Astrocyte of the spinal cord (primary cell): Measurements from ENCODE around the gene ONECUT3.

Experiments
- DNase-seq: peaks from one replicate; pipeline ENCODE4 v3.0.0; 2011; ENCODE audit warnings: low read depth, low spot score
- H3K4me3 ChIP-seq: 2 replicates; pipeline ENCODE4 v1.5.1; 2011; ENCODE audit warnings: low read depth, mild to moderate bottlenecking, low read length, moderate library complexity
- in situ Hi-C: cut with HindIII; loops from 2 replicates; pipeline ENCODE4 v1.10.0; 2017; ENCODE audit warnings: low sequenced_read_pairs
- TF ChIP-seq, protein P1 (sequence below): IDR thresholded peaks from 2 replicates; pipeline ENCODE4 v1.5.1; 2012; ENCODE audit warnings: low read depth, mild to moderate bottlenecking, low read length, inconsistent platforms

The ONECUT3 gene

DNA sequence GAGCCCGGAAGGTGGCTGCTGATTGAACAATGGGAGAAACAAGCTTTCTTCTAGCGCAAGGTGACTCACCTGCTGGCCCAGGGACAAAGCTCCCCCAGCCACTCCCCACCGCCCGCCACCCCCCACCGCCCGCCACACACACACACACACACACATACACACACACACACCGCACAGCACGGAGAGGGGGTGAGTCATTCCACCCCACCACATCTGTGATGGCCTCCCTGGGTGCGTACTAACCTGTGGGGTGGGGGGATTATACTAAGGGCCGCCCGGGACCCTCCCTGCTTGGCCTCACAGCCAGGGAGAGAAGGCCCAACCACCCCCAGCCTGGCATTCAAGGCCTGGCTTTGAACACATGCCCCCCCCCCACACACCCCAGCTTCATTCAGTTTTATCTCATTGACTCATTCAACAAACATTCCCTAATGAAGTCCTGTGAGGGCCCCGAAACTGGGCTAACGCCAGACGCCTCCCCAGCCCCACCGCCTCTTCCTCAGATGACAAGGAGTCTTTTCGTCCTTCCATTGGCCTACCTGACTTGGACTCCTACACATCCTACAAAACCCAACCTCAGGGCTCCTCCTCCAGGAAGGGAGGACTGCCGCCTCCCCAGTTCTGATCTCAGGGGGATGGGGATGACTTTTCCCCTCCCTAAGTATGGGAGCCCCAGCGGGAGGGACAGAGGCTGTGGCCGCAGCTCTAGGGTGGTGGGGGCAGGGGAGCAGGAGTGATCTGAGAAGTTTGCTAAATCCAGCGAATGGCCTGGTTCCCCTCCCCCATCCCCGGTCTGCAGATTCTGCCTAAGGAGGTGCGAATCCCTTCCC, 5.8 kb upstream of the ONECUT3 start:
- in situ Hi-C loops, result no loop called here
- no peak overlapping the region for H3K4me3 ChIP-seq
- peak; percentile 88 for DNase-seq
- TF ChIP-seq, protein P1, sequence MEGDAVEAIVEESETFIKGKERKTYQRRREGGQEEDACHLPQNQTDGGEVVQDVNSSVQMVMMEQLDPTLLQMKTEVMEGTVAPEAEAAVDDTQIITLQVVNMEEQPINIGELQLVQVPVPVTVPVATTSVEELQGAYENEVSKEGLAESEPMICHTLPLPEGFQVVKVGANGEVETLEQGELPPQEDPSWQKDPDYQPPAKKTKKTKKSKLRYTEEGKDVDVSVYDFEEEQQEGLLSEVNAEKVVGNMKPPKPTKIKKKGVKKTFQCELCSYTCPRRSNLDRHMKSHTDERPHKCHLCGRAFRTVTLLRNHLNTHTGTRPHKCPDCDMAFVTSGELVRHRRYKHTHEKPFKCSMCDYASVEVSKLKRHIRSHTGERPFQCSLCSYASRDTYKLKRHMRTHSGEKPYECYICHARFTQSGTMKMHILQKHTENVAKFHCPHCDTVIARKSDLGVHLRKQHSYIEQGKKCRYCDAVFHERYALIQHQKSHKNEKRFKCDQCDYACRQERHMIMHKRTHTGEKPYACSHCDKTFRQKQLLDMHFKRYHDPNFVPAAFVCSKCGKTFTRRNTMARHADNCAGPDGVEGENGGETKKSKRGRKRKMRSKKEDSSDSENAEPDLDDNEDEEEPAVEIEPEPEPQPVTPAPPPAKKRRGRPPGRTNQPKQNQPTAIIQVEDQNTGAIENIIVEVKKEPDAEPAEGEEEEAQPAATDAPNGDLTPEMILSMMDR, result no peak

DNA sequence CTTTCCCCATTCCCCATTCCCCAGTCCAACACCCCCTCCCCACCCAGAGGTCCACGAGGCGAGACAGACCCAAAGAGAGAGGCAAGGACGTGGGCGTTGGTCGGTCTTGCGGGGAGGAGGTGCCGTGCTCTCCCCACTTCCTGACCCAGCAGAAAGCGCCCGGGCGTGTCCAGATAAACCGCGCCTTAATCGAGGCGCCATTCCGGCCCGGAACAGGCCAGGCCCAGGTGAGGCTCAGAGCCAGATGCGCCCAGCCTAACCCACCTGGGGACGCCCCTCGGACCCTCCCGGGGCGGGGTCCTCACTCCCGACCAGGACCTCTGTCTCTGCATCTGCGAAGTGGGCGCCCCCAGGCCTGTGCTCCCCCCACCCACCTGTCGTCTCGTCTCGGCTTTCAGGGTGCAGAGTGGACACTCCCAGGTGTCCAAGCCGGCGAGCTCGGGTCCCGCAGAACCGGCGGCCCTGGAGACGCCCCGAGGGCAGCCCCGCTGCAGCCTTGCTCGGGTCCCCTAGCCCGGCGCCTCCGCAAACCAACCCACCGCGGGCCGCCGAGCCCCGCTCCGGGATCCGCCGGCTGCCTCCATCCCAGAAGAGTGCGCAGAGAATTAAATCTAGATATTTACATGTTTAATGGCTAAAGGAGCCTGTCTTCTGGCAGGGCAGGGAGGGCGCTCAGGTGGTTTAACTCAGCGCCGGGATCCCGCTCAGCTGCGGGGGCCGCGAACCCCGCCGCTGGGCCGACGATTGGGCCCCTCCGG, 5.0 kb upstream of the ONECUT3 start:
- no peak for DNase-seq
- H3K4me3 ChIP-seq, result no peak overlapping the region
- in situ Hi-C loops, result no loop called here
- TF ChIP-seq, protein P1, result no peak

DNA sequence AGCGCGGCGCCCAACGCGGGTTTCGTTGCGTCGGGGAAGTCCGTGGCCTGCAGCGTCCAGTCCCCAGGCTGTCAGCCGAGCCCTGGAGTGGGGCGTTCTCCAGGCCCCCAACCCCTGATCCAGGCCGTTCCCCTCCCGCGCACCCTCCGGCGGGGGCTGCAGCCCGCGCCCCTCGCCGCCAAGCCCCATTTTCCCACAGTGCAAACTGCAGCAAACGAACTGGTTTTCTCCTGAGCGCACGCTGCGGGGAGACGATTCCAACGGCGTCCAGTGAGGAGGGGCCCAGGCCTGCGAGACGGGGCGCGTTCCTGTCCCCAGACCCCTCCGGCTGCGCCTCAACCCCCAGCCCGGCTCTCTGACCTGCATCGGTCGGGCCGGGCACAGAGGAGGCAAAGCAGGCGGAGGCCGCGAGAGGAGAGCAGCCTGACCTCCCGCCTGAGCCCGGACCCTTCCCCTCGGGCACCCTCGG, 4.4 kb upstream of the ONECUT3 start:
- DNase-seq, result no peak
- in situ Hi-C loops, result no loop called here
- H3K4me3 ChIP-seq, result no peak overlapping the region
- TF ChIP-seq, protein P1, result no peak

DNA sequence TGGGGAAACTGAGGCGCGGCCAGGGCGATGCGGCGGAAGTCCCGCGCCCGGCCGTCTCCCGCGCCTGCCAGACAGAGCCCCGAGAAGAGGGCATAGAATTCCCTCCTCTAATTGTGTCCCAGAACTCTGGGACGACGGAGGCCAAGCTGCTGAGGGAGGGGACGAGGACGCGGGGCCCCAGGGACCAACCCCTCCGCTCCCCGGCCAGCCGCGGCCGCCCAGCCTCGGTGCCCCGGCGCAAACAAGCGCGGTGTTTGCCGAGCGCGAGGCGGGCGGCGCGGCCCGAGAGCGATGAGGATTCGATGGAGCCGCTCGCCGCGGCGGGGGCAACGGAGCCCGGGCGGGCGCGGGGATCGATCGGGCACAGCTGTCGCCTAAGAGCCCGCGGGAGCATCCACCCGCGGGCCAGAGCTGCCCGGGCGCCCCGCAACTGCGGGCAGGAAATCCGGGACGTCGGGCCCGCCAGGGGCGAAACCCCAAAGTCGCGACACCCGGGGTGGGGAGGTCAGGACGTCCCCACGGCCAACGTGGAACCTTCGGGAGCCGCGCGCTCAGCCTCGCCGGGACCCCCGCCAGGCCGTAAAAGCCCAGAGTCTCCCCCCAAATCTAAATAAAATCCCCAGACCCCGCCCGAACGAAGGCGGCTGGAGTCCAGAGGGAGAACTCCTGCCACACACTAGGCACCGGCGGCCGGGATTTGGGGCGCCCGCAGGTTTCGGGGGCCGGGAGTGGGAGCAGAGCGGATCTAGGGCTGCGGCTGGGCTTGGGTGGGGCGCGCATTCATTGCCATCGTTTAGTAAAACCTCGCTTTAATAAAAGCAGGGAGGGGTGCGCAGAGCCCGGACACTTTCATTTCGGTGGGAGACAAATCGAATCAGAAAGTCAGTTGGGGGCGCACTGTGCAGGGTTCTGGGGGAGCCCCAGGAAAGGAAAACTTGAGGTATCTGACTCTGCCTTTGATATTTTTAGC, 3.6 kb upstream of the ONECUT3 start:
- in situ Hi-C loops, result no loop called here

DNA sequence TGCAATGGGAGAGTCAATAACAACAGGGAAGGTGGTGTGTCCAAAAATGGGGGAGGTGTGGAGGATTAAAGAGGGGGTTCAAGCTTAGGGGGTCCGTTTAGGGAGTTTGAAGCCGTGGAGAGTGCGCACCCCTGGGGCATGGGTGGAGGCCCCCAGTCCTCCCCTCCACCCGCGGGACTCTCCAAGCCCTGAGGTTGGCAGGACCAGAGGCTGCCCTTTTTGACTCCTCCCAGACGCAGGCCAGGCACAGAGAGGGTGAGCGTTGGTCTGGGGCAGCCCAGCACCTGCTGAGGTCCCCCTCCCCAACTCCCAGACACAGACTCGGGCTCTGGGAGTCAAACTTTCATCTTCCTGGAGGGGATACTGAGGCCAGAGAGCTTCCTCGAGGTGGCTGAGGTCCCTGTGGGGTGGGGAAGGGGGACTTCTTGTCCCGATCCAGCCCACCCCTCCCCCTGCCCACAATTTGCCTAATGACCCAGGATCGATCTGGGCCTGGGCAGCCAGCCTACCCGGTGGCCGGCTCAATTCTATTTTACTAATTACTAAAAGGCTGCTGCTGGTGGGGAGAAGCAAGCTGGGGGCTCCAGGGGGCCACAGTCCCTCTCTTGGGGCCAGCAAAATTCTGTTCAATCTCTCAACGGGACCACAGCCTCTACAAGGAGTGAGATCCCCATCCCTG, 2.8 kb upstream of the ONECUT3 start:
- no peak overlapping the region for H3K4me3 ChIP-seq
- DNase-seq, result no peak
- in situ Hi-C loops, result no loop called here
- TF ChIP-seq, protein P1, result no peak

More for the DNA sequence above, 3.6 kb upstream of the ONECUT3 start:
- TF ChIP-seq, protein P1, result no peak
- H3K4me3 ChIP-seq, result no peak overlapping the region
- DNase-seq, result no peak
